Astrocyte of the cerebellum (primary cell): ENCODE data around the gene CHIC1.
"Not testable (repeated sequence)": the region's sequence is repeated elsewhere in the genome, so short reads cannot be mapped to it uniquely, and the experiment has no call there.

Experiments
- DNase-seq: peaks from one replicate; pipeline ENCODE4 v3.0.0-alpha.2; 2011; ENCODE audit warnings: low read depth
- H3K4me3 ChIP-seq: 2 replicates; pipeline ENCODE4 v1.5.1; 2011; ENCODE audit warnings: mild to moderate bottlenecking, low read depth, low read length, moderate library complexity
- CTCF ChIP-seq: IDR thresholded peaks from 2 replicates; pipeline ENCODE4 v1.5.1; 2012; ENCODE audit warnings: low read length, low read depth, moderate library complexity, mild to moderate bottlenecking; ENCODE audit errors: missing control alignments
- in situ Hi-C: cut with HindIII; loops from 2 replicates; pipeline ENCODE4 v1.10.0; 2017; ENCODE audit warnings: low sequenced_read_pairs

Gene CHIC1

GRCh38 chrX:73647632-73648322, 84.8 kb downstream of the CHIC1 start:
- no peak overlapping the region for H3K4me3 ChIP-seq
- in situ Hi-C loops = no loop called here
- no peak for DNase-seq
- TF ChIP-seq CTCF = no peak

- DNase-seq, H3K4me3 ChIP-seq, in situ Hi-C loops: not testable (repeated sequence)
Observed at GRCh38 chrX:73661322-73661721, 98.3 kb downstream of the CHIC1 start.

- H3K4me3 ChIP-seq = no peak overlapping the region
- TF ChIP-seq CTCF = no peak
- DNase-seq = no peak
- in situ Hi-C loops = no loop called here
Observed at GRCh38 chrX:73668779-73669178, 105.8 kb downstream of the CHIC1 start.

GRCh38 chrX:73681408-73681807, 118.4 kb downstream of the CHIC1 start:
- DNase-seq = no peak
- H3K4me3 ChIP-seq = no peak overlapping the region
- TF ChIP-seq CTCF = no peak
- in situ Hi-C loops = no loop called here

GRCh38 chrX:73683236-73683859, 120.4 kb downstream of the CHIC1 start:
- no peak for TF ChIP-seq CTCF
- in situ Hi-C loops = no loop called here
- no peak overlapping the region for H3K4me3 ChIP-seq
- DNase-seq = peak; percentile 2

- in situ Hi-C loops, H3K4me3 ChIP-seq: not testable (repeated sequence)
Observed at GRCh38 chrX:73707014-73707413, 144.0 kb downstream of the CHIC1 start.

GRCh38 chrX:73728602-73729001, 165.6 kb downstream of the CHIC1 start:
- DNase-seq = no peak
- in situ Hi-C loops = no loop called here
- TF ChIP-seq CTCF = no peak
- H3K4me3 ChIP-seq = no peak overlapping the region

More at GRCh38 chrX:73707014-73707413, 144.0 kb downstream of the CHIC1 start:
- not testable (repeated sequence) for DNase-seq
